H9 (cell line): ENCODE results near the gene WDHD1. TPM values are rescaled to one million over a fixed set of nuclear protein-coding genes. Genes with fewer than 3 reads are reported as not detected.

Experiments
- DNase-seq: peaks from one replicate; pipeline ENCODE4 v3.0.0-alpha.2; 2017
- H2AFZ ChIP-seq: one replicate; pipeline ENCODE4 v1.6.1; 2013; ENCODE audit warnings: mild to moderate bottlenecking, low read length, control low read depth, moderate library complexity
- H2AK5ac ChIP-seq: 2 replicates; pipeline ENCODE4 v1.6.1; 2013; ENCODE audit warnings: low read length, control low read depth, mixed read lengths; ENCODE audit not compliant: insufficient read length
- H2BK120ac ChIP-seq: one replicate; pipeline ENCODE4 v1.6.1; 2013; ENCODE audit warnings: low read depth, mild to moderate bottlenecking, low read length, control low read depth, inconsistent platforms; ENCODE audit not compliant: poor library complexity, severe bottlenecking
- H2BK12ac ChIP-seq: 2 replicates; pipeline ENCODE4 v1.6.1; 2013; ENCODE audit warnings: low read length, control low read depth, mixed read lengths, low read depth; ENCODE audit not compliant: insufficient read length
- H2BK15ac ChIP-seq: 2 replicates; pipeline ENCODE4 v1.6.1; 2013; ENCODE audit warnings: low read depth, low read length, control low read depth
- H2BK20ac ChIP-seq: one replicate; pipeline ENCODE4 v1.6.1; 2013; ENCODE audit warnings: low read depth, mild to moderate bottlenecking, low read length, control low read depth, inconsistent platforms; ENCODE audit not compliant: poor library complexity, severe bottlenecking
- H2BK5ac ChIP-seq: 2 replicates; pipeline ENCODE4 v1.6.1; 2013; ENCODE audit warnings: low read length, control low read depth, mixed read lengths; ENCODE audit not compliant: insufficient read length
- H3K14ac ChIP-seq: 2 replicates; pipeline ENCODE4 v1.6.1; 2013; ENCODE audit warnings: low read length, control low read depth; ENCODE audit not compliant: insufficient read depth
- H3K18ac ChIP-seq: 2 replicates; pipeline ENCODE4 v1.6.1; 2013; ENCODE audit warnings: low read depth, mild to moderate bottlenecking, mixed read lengths, low read length, control low read depth; ENCODE audit not compliant: insufficient read length
- H3K23ac ChIP-seq: 2 replicates; pipeline ENCODE4 v1.6.1; 2013; ENCODE audit warnings: low read length, control low read depth, mixed read lengths, low read depth; ENCODE audit not compliant: insufficient read length
- H3K23me2 ChIP-seq: 2 replicates; pipeline ENCODE4 v1.6.1; 2013; ENCODE audit warnings: low read depth, mild to moderate bottlenecking, mixed read lengths, low read length, control low read depth; ENCODE audit not compliant: insufficient read length, poor library complexity, severe bottlenecking
- H3K27ac ChIP-seq: 2 replicates; pipeline ENCODE4 v1.5.1; 2013; ENCODE audit warnings: low read length, control low read depth, mixed read lengths, low read depth; ENCODE audit not compliant: insufficient read length
- H3K27me3 ChIP-seq: 2 replicates; pipeline ENCODE4 v1.6.1; 2013; ENCODE audit warnings: low read length, control low read depth, inconsistent platforms; ENCODE audit not compliant: insufficient read depth
- H3K4ac ChIP-seq: 2 replicates; pipeline ENCODE4 v1.6.1; 2013; ENCODE audit warnings: low read depth, mild to moderate bottlenecking, control low read depth, inconsistent platforms, low read length, moderate library complexity
- H3K4me1 ChIP-seq: 2 replicates; pipeline ENCODE4 v1.6.1; 2013; ENCODE audit warnings: low read length, control low read depth, inconsistent platforms; ENCODE audit not compliant: insufficient read depth
- H3K4me2 ChIP-seq: 2 replicates; pipeline ENCODE4 v1.6.1; 2013; ENCODE audit warnings: low read length, control low read depth, mixed read lengths; ENCODE audit not compliant: insufficient read length, insufficient read depth
- H3K56ac ChIP-seq: 2 replicates; pipeline ENCODE4 v1.6.1; 2013; ENCODE audit warnings: low read depth, mild to moderate bottlenecking, mixed read lengths, low read length, control low read depth; ENCODE audit not compliant: insufficient read length
- H3K79me1 ChIP-seq: 2 replicates; pipeline ENCODE4 v1.6.1; 2013; ENCODE audit warnings: low read depth, mild to moderate bottlenecking, moderate library complexity, low read length, control low read depth, inconsistent platforms; ENCODE audit not compliant: insufficient read depth, poor library complexity, severe bottlenecking
- H3K79me2 ChIP-seq: 2 replicates; pipeline ENCODE4 v1.6.1; 2013; ENCODE audit warnings: low read length, control low read depth, inconsistent platforms; ENCODE audit not compliant: insufficient read depth
- H3K9ac ChIP-seq: 2 replicates; pipeline ENCODE4 v1.6.1; 2013; ENCODE audit warnings: low read length, control low read depth, mixed read lengths; ENCODE audit not compliant: insufficient read length; ENCODE audit errors: extremely low read depth
- H3K9me3 ChIP-seq: one replicate; pipeline ENCODE4 v1.6.1; 2013; ENCODE audit warnings: low read depth, low read length, inconsistent platforms; ENCODE audit not compliant: control insufficient read depth
- H3T11ph ChIP-seq: one replicate; pipeline ENCODE4 v1.6.1; 2013; ENCODE audit warnings: mild to moderate bottlenecking, low read length, control low read depth, inconsistent platforms
- H4K20me1 ChIP-seq: one replicate; pipeline ENCODE4 v1.6.1; 2013; ENCODE audit not compliant: control insufficient read depth, insufficient read length, insufficient read depth
- H4K5ac ChIP-seq: 2 replicates; pipeline ENCODE4 v1.6.1; 2013; ENCODE audit warnings: low read depth, mild to moderate bottlenecking, mixed read lengths, low read length, control low read depth; ENCODE audit not compliant: insufficient read length
- H4K8ac ChIP-seq: replicated peaks from 2 replicates; pipeline ENCODE4 v1.6.1; 2013; ENCODE audit warnings: low read length, control low read depth, mixed read lengths, low read depth; ENCODE audit not compliant: insufficient read length
- H4K91ac ChIP-seq: 2 replicates; pipeline ENCODE4 v1.6.1; 2013; ENCODE audit warnings: low read depth, mild to moderate bottlenecking, moderate library complexity, mixed read lengths, low read length, control low read depth; ENCODE audit not compliant: insufficient read length
- H3K27ac Mint-ChIP-seq, 3 experiments: 2 replicates in 2 of 3; 3 replicates in 1 of 3; pipeline ENCODE4 v1.8.0; 2020 to 2021; ENCODE audit warnings: mixed read lengths in 3 of 3, mild to moderate bottlenecking in 1 of 3, moderate library complexity in 1 of 3
- H3K27me3 Mint-ChIP-seq: 2 replicates; pipeline ENCODE4 v1.8.0; 2021; ENCODE audit warnings: low read depth, mild to moderate bottlenecking, moderate library complexity, mixed read lengths
- H3K36me3 Mint-ChIP-seq, 3 experiments: 2 replicates in 2 of 3; 3 replicates in 1 of 3; pipeline ENCODE4 v1.8.0; 2020 to 2021; ENCODE audit warnings: low read depth in 3 of 3, mixed read lengths in 3 of 3; ENCODE audit not compliant: insufficient read depth in 1 of 3
- H3K4me1 Mint-ChIP-seq, 2 experiments: 2 replicates each; pipeline ENCODE4 v1.8.0; 2020; ENCODE audit warnings: mixed read lengths in 2 of 2
- H3K4me3 Mint-ChIP-seq, 2 experiments: 2 replicates in 1 of 2; 3 replicates in 1 of 2; pipeline ENCODE4 v1.8.0; 2020 to 2021; ENCODE audit warnings: mild to moderate bottlenecking in 2 of 2, mixed read lengths in 2 of 2, moderate library complexity in 1 of 2
- H3K9me3 Mint-ChIP-seq, 2 experiments: 2 replicates in 1 of 2; 3 replicates in 1 of 2; pipeline ENCODE4 v1.8.0; 2020; ENCODE audit warnings: mild to moderate bottlenecking in 2 of 2, mixed read lengths in 2 of 2, moderate library complexity in 1 of 2
- WGBS: extraction: QIAGEN DNeasy Blood & Tissue Kit; methylation state at CpG from one replicate; pipeline ENCODE4 v1.1.7; 2013; ENCODE audit warnings: missing lambda C conversion rate, low lambda C conversion rate, mixed read lengths; ENCODE audit not compliant: insufficient read length; ENCODE audit errors: extremely low coverage; 5-methylcytosine and 5-hydroxymethylcytosine counted together
- total RNA-seq: library from RNA; stranded (reverse); gene quantifications from 2 replicates; pipeline ENCODE4 v1.2.1, GENCODE V29; 2021
- TF ChIP-seq, protein P1 (sequence below): fragments of 200-600 bp; sonication (generic); conservative IDR thresholded peaks from 3 replicates; pipeline ENCODE4 v1.8.0; 2021; ENCODE audit warnings: antibody characterized with exemption, mild to moderate bottlenecking

The WDHD1 gene
- total RNA-seq, 1 experiment from 2014 or later, result 93.7 TPM

GRCh38 chr14:54922598-54922997 lies 104.3 kb downstream of the WDHD1 start:
- Histone ChIP-seq H3K14ac (no peak overlapping the region), H3K79me1 (no peaks in the 10 kb centered on the region), H4K91ac (no peak overlapping the region), H2AFZ (no peak overlapping the region), H4K20me1 (no peaks in the 10 kb centered on the region), H3K9ac (no peak overlapping the region), H2AK5ac (no peak overlapping the region), H3K4ac (no peak overlapping the region), H3K27me3 (no peaks in the 10 kb centered on the region), H3K18ac (no peak overlapping the region), H3T11ph (no peak overlapping the region), H3K9me3 (no peaks in the 10 kb centered on the region), H3K4me2 (no peak overlapping the region), H4K8ac (no peak overlapping the region), H2BK12ac (no peak overlapping the region), H3K23me2 (no peaks in the 10 kb centered on the region), H3K4me1 (no peaks in the 10 kb centered on the region; the same call in 1 of the 2 replicates), H2BK20ac (no peak overlapping the region), H3K56ac (no peak overlapping the region), H2BK5ac (no peak overlapping the region), H3K79me2 (no peaks in the 10 kb centered on the region), H2BK15ac (no peak overlapping the region), H4K5ac (no peak overlapping the region), H3K27ac (no peak overlapping the region), H3K23ac (no peak overlapping the region), H2BK120ac (no peak overlapping the region)
- H3K27ac Mint-ChIP-seq, result peak overlapping the region in 1 of 3 experiments; percentile 81; a peak in 1 of 7 replicates
- TF ChIP-seq, protein P1, sequence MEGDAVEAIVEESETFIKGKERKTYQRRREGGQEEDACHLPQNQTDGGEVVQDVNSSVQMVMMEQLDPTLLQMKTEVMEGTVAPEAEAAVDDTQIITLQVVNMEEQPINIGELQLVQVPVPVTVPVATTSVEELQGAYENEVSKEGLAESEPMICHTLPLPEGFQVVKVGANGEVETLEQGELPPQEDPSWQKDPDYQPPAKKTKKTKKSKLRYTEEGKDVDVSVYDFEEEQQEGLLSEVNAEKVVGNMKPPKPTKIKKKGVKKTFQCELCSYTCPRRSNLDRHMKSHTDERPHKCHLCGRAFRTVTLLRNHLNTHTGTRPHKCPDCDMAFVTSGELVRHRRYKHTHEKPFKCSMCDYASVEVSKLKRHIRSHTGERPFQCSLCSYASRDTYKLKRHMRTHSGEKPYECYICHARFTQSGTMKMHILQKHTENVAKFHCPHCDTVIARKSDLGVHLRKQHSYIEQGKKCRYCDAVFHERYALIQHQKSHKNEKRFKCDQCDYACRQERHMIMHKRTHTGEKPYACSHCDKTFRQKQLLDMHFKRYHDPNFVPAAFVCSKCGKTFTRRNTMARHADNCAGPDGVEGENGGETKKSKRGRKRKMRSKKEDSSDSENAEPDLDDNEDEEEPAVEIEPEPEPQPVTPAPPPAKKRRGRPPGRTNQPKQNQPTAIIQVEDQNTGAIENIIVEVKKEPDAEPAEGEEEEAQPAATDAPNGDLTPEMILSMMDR, result no peak
- no peak overlapping the region for H3K4me3 Mint-ChIP-seq
- WGBS, result no CpG with 5 or more reads among the region's 3 CpGs
- no peaks in the 10 kb centered on the region for H3K36me3 Mint-ChIP-seq
- no peaks in the 10 kb centered on the region for H3K4me1 Mint-ChIP-seq
- H3K9me3 Mint-ChIP-seq, result no peaks in the 10 kb centered on the region; a peak in 1 of 5 replicates
- DNase-seq, result no peak
- no peaks in the 10 kb centered on the region; the same call in 1 of the 2 replicates for H3K27me3 Mint-ChIP-seq
